ENCODE results near the gene SPRR2D. TPM values are rescaled to one million over a fixed set of nuclear protein-coding genes. Genes with fewer than 3 reads are reported as not detected.
"Not testable (repeated sequence)": the region's sequence is repeated elsewhere in the genome, so short reads cannot be mapped to it uniquely, and the experiment has no call there.

SPRR2D gene
- total RNA-seq, 1 donor from 2014 or later, result not detected

GRCh38 chr1:153011235-153011758, 29.6 kb downstream of the SPRR2D start:
- DNase-seq (ENCODE audit: low read depth), result not testable (repeated sequence)

GRCh38 chr1:153001382-153001781, 39.5 kb downstream of the SPRR2D start, which contains the start of gene SPRR3:
TSS of gene SPRR3 (plus strand) at chr1:153001749. CDS start at chr1:153003021, 1,272 bp downstream.
- DNase-seq (ENCODE audit: low read depth), result no peak

DNA sequence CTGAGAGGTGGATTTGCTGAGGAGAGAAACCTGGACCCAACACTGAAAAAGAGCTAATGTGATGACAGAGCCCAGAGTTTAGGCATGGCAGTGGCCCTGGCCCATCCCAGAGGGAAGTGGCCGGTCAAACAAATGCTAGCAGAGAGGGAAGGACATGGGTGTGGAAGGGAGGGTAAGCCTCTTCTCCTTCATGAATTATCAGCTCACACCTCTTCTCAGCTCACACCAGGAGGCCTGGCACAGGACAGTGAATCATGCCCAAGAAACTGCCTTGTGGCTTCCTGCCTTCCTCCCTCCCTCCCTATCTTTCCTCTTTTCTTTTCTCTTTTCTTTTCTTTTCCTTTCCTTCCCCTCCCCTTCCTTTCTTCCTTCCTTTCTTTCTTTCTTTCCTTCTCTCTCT, 40.6 kb downstream of the SPRR2D start:
- DNase-seq (ENCODE audit: low read depth), result no peak

GRCh38 chr1:152999818-153000217, 41.1 kb downstream of the SPRR2D start:
- DNase-seq (ENCODE audit: low read depth), result no peak

GRCh38 chr1:152998476-152998875, 42.4 kb downstream of the SPRR2D start:
- DNase-seq (ENCODE audit: low read depth), result no peak

- DNase-seq (ENCODE audit: low read depth), result no peak
Measured at GRCh38 chr1:152997901-152998300, 43.0 kb downstream of the SPRR2D start.

DNA sequence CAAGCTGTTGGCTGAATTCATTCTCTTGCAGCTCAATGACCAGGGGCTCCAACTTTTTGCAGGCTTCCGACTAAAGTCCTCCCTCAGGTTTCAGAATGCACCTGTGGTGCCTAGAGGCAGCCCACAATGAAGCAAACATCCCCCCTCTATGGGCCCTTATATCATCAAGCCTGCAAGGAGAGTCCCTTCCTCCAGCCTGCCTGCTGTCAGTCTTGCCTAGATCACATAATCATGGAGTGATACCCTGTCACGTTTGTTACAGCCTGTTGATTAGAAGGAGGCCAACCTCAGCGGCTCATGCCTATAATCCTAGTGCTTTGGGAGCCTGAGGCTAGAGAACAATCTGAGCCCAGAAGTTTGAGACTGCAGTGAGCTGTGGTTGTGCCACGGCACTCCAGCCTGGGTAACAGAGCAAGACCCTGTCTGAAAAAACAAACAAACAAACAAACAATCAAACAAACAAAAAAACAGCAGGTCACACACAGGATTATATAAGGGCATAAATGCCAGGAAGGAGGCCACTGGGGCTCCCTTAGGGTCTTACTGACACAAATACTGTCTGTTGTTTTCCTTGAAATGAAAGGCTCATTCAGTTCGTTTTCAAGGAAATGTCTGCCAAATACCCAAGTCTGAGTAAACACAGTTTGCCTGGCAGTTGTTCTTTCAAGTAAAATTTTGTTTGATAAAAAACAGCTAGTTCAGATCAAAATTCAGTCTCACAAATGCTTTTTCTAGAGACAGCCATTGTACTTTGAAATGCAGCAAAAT, 44.1 kb downstream of the SPRR2D start:
- DNase-seq (ENCODE audit: low read depth), result no peak

DNA sequence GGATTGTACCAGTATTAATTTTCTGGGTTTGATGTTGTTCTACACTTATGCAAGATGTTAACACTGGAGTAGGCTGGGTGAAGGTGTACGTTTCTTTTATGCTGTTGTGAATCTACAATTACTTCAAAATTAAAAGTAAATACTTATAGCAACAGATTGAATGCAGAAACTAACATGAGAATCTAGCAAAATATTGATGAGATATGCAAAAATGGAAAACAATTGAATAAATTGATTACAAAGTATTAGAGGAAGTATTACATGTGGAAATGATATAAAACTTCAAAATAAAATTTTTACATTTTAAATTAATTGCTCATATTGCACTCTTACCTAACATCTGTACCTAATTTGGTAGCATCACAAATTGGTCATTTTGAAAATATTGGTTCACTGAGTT, 45.1 kb downstream of the SPRR2D start:
- DNase-seq (ENCODE audit: low read depth), result no peak

- DNase-seq (ENCODE audit: low read depth), result no peak
Measured at GRCh38 chr1:152993186-152993585, 47.7 kb downstream of the SPRR2D start.

Other genes with a start within 250 kb of the SPRR2D start
- not detected in 2 replicates for gene LCE1D, start 244.4 kb downstream of the SPRR2D start, total RNA-seq
- gene LCE1C, start 234.5 kb downstream of the SPRR2D start, total RNA-seq, result not detected in 2 replicates
- gene LCE1B, start 229.1 kb downstream of the SPRR2D start, total RNA-seq, result not detected in 2 replicates
- not detected in 2 replicates for gene LCE1A, start 213.6 kb downstream of the SPRR2D start, total RNA-seq
- gene LCE6A, start 198.3 kb downstream of the SPRR2D start, total RNA-seq, result not detected in 2 replicates
- not detected in 2 replicates for gene LCE7A, start 181.1 kb downstream of the SPRR2D start, total RNA-seq
- gene SMCP, start 162.8 kb downstream of the SPRR2D start, total RNA-seq, result not detected in 2 replicates
- 0.15 and 2.4 TPM in 2 replicates for gene IVL, start 132.6 kb downstream of the SPRR2D start, total RNA-seq
- gene SPRR5, start 93.9 kb downstream of the SPRR2D start, total RNA-seq, result not detected in 2 replicates
- gene SPRR4, start 70.5 kb downstream of the SPRR2D start, total RNA-seq, result not detected in 2 replicates
- gene SPRR1A, start 57.0 kb downstream of the SPRR2D start, total RNA-seq, result not detected in 2 replicates
- not detected in 2 replicates for gene SPRR3, start 39.4 kb downstream of the SPRR2D start, total RNA-seq
- gene SPRR1B, start 9.9 kb downstream of the SPRR2D start, total RNA-seq, result not detected in 2 replicates
- not detected in 2 replicates for gene SPRR2A, start 16.4 kb upstream of the SPRR2D start, total RNA-seq
- gene SPRR2B, start 30.5 kb upstream of the SPRR2D start, total RNA-seq, result not detected in 2 replicates
- not detected in 2 replicates for gene SPRR2E, start 53.4 kb upstream of the SPRR2D start, total RNA-seq
- not detected in 2 replicates for gene SPRR2F, start 72.4 kb upstream of the SPRR2D start, total RNA-seq
- gene SPRR2G, start 109.8 kb upstream of the SPRR2D start, total RNA-seq, result not detected in 2 replicates
- not detected in 2 replicates for gene LELP1, start 162.3 kb upstream of the SPRR2D start, total RNA-seq
- not detected in 2 replicates for gene PRR9, start 176.5 kb upstream of the SPRR2D start, total RNA-seq
- not detected in 2 replicates for gene LORICRIN, start 218.6 kb upstream of the SPRR2D start, total RNA-seq